Measurements from ENCODE around the gene ZSCAN9. TPM values are rescaled to one million over a fixed set of nuclear protein-coding genes. Genes with fewer than 3 reads are reported as not detected.

Gene ZSCAN9
- total and polyA plus RNA-seq, 2 of the 13 experiments (the other 11 are each of a cell fraction or from before 2014, with no cell fraction given): 14.6 to 17.8 TPM

- TF ChIP-seq ZNF512B (CRISPR knock-in tag; IDR thresholded peaks at IDR 0.05; ENCODE audit: borderline replicate concordance) (no peak), RBM39 (IDR thresholded peaks at IDR 0.05; ENCODE audit: low read depth, low read length, poor library complexity, severe bottlenecking) (peak; percentile 91), PATZ1 (CRISPR knock-in tag; IDR thresholded peaks at IDR 0.05) (peak; percentile 82), ZBTB10 (CRISPR knock-in tag; IDR thresholded peaks at IDR 0.05; ENCODE audit: borderline replicate concordance) (0 out of 2 replicates have a peak, but pooled peaks have one; percentile 21), PHF5A (CRISPR knock-in tag; IDR thresholded peaks at IDR 0.05; ENCODE audit: low read depth, unreplicated experiment) (no peak), ZSCAN31 (CRISPR knock-in tag; IDR thresholded peaks at IDR 0.05; ENCODE audit: low read depth) (peak; percentile 79), AHR (CRISPR knock-in tag; IDR thresholded peaks at IDR 0.05) (peak; percentile 68; the same call in 1 of the 2 replicates), ZNF12 (CRISPR knock-in tag; IDR thresholded peaks at IDR 0.05) (no peak), ZNF253 (CRISPR knock-in tag; IDR thresholded peaks at IDR 0.05; ENCODE audit: borderline replicate concordance) (no peak), DDIT3 (CRISPR knock-in tag; IDR thresholded peaks at IDR 0.05) (no peak), KLF6 (CRISPR knock-in tag; IDR thresholded peaks at IDR 0.05) (peak; percentile 78; the same call in 1 of the 2 replicates), ZNF670 (CRISPR knock-in tag; IDR thresholded peaks at IDR 0.05; ENCODE audit: borderline replicate concordance) (0 out of 2 replicates have a peak, but pooled peaks have one; percentile 15), TFDP1 (CRISPR knock-in tag; IDR thresholded peaks at IDR 0.05; ENCODE audit: borderline replicate concordance) (no peak; the same call in 1 of the 2 replicates)
Measured at GRCh38 chr6:28281288-28282064, 56.4 kb downstream of the ZSCAN9 start, which contains the start of gene PGBD1 (continued).
